ENCODE data around the gene NBPF11.
"Not testable (repeated sequence)": the region's sequence is repeated elsewhere in the genome, so short reads cannot be mapped to it uniquely, and the experiment has no call there.

The NBPF11 gene, protein sequence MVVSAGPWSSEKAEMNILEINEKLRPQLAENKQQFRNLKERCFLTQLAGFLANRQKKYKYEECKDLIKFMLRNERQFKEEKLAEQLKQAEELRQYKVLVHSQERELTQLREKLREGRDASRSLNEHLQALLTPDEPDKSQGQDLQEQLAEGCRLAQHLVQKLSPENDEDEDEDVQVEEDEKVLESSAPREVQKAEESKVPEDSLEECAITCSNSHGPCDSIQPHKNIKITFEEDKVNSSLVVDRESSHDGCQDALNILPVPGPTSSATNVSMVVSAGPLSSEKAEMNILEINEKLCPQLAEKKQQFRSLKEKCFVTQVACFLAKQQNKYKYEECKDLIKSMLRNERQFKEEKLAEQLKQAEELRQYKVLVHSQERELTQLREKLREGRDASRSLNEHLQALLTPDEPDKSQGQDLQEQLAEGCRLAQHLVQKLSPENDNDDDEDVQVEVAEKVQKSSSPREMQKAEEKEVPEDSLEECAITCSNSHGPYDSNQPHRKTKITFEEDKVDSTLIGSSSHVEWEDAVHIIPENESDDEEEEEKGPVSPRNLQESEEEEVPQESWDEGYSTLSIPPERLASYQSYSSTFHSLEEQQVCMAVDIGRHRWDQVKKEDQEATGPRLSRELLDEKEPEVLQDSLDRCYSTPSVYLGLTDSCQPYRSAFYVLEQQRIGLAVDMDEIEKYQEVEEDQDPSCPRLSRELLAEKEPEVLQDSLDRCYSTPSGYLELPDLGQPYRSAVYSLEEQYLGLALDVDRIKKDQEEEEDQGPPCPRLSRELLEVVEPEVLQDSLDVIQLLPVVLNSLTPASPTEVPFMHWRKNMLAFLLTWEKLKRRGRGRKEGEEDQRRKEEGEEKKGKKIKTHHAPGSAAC

DNA sequence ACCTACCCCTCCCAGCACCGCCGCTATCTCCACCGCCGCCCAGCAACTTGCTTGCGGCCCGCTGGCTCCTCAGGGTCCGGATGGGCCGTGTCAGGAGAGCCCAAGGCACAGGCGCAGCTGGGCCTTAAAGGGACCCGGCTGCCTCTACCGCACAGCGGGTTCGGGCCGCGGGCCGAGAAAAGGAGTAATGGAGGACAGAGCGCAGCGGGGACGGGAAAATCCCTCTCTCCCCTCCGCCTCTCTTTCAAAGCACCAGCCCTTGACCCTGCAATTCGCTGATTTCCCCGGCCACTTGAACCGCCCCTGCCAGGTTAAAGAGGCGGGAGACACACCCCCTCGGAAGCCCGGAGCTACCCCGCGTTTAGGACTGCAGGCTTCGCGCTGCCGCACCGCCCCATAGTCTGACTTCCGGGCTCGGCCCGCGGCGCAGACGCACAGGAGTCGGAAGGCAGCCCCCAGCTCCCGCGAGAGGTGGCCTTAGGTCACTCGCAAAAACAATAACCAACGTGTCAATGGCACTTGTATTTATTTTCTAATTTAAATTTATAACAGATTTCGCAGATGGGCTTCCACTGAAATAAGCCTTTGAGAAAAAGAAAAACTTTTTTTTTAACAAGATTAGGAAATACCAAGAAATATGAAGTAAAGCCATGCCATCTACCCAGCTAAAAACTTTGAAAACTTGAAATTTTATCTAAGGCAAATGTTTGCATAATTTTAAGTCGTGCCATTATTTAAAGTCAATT, at the start of gene NBPF11:
Gene NBPF11, minus strand, starts transcription at position 371 of the 746 bp plus-strand sequence. CDS start 25,278 bp downstream, outside the sequence.
- DNase-seq (ENCODE audit: low read depth): peak; percentile 69

DNA sequence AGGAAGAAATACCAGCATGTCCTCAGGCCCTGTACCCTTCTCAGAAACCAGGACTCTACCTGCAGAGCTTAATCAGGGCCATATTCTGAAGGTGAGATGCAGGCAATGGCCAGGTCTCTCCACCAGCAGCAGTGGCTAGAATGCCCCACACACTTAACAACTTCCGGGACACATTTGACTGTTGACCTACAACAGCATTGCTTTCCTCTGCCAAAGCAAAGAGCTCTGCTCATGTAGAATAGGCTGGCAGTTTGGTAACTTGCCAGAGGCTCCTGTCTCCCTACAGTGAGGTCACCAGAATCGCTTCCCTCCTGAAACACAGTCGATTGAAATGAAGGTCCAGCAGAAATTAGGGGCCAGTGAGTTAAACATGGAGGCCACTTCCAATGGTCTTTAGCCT, 45.3 kb upstream of the NBPF11 start:
- DNase-seq (ENCODE audit: low read depth): not testable (repeated sequence)

DNA sequence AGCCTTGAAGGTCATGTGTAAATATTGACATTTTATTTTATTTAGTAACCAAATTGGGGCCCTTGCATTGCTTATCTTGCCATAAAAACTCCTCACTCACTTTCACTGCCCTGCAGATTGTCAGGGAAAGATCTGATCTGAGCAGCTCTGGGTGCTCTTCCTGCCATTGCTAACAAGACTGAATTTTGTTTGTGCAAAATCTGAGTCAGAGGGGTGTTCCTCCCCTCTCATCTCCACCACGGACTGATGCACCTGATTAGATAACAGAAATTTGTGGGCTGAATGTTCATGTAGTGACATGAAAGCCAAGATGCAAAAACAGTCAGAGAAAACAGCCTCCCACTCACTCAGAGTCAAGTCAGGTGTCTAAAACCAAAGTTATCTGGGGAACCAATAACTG, 44.9 kb upstream of the NBPF11 start:
- DNase-seq (ENCODE audit: low read depth): not testable (repeated sequence)

DNA sequence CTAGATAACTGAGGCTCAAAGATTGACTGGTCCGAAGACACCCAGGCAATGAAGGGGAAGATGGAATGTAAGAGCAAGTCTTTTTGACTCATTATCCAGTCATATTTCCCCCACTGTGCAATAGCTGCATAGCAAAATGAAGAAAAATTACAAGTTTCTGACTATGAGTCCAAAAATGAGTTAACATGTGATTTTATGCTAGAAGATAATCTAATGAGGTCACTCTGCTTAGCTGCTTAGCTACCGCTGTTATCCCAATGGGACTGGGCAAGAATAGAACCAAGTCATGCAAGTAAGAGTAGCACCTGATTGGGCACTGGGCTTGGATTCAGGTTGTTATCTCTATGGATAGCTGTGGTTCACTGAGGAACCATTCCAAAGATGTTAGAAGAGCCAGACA, 43.0 kb upstream of the NBPF11 start:
- not testable (repeated sequence) for DNase-seq (ENCODE audit: low read depth)

DNA sequence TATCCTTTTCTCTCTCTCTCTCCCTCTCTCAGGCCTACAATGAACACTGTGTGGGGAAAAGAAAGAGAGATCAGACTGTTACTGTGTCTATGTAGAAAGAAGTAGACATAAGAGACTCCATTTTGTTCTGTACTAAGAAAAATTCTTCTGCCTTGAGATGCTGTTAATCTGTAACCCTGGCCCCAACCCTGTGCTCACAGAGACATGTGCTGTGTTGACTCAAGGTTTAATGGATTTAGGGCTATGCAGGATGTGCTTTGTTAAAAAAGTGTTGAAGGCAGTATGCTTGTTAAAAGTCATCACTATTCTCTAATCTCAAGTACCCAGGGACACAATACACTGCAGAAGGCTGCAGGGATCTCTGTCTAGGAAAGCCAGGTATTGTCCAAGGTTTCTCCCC, 36.7 kb upstream of the NBPF11 start:
- DNase-seq (ENCODE audit: low read depth): not testable (repeated sequence)

DNA sequence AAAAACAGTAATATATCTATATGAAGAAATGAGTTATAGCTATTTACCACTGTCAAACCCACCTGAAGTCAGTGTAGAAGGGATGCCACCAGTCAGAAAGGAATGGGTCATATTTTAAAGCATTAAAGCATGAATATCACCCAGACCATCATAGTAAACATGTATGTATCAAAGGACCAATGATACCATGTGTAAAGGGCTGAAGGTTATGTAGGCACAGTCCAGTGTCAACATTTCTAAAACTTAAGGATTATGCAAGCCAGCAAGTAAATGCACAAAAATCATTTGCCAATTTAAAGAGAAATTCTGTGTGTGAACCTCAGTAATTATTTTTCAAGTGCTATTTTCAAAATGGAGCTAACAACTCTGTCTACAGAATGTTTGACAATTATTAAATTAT, 26.6 kb upstream of the NBPF11 start:
- DNase-seq (ENCODE audit: low read depth): not testable (repeated sequence)

DNA sequence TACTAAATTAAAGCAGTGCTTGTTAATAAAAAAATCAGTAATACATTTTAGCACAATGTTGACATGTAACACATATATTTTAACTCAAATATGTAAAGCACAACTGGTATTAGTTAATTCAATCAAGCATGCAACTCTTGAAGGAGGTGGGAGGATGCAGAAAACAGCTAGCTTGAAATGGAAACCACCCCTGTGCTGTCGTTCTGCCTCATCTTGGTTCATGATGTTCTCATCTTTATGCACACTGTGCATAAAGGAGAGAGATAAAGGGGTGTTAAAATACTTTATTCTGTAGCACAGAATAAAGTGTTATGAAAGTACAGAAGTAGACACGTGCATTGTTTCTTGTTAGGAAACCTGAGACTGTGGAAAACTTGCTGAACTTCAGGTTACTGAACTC, 23.3 kb upstream of the NBPF11 start:
- not testable (repeated sequence) for DNase-seq (ENCODE audit: low read depth)

DNA sequence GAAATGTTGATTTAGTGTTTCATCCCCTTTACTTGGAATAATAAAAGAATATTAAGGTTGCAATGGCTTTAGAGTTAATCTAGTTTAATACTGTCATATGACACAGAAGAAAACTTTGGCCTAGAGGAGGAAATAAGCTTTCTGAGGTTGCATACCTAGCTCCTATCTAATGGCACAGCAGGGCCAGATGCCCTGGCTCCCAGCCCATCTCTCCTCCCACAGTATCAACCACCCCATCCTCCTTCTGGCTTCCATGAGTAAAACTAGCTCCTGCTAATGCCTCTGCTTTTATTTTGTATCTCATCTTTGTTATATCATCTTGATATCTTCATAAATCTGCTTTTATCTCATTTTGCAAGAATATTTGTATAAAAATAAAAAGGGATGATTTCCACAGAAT, 19.9 kb upstream of the NBPF11 start:
- not testable (repeated sequence) for DNase-seq (ENCODE audit: low read depth)

DNA sequence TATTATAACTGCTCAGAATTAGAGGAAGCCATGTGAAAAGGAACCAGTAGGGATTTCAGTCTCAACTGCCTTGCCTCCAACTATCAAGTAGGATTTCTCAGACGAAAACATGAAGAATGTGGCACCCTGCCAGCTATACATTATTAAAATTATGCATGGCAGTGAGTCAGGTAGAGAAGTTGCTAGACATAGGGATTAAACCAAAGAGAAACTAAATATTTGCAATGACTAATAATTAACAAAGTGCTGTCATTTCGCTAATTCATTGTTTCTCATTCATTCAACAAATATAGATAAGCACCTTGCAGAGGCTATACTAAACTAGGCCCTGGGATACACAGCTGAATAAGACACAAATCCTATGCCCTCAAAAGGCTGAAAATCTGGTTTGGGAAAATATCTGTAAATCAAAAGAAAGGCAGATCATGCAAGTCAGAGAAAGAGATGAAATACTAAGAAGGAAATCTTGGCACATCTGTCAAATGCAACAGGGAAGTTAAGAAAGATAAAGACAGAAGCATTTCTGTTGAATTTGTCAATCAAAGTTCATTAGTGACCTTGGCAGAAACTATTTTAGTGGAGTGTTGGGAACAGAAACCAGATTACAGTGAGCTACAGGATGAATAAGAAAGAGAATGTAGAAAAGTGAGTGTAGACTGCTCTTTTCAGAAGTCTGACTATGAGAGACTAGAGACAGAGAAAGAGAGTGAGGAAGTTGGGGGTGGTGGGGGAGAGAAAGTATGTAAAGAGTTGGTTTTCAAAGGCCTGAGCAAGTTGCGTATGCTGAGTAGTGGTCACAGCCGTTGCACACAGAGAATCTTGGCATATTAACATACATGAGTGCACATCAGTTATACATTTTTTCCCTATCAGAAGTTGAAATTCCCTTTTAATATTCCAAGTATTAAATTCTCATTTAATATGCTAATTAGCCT, 14.7 kb upstream of the NBPF11 start:
- no peak for DNase-seq (ENCODE audit: low read depth)

DNA sequence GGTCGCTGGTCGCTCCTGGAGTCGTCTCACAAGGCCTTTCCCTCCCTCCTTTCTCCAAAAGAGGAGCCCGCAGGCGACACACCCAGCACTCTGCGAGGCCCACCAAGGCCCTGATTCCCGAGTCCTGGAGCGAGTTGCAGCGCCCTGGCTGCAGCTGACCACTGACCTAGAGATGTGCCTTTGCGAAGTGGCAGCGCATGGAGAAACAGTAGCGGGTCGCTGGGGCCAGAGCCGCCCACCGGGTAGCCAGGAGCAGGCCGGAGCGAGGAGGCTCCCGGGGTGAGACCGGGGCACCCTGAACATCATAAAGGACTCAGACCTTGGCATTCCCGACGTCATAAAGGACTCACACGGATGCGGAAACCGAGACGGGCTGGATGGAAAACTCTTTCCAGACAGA, 10.3 kb upstream of the NBPF11 start:
- no peak for DNase-seq (ENCODE audit: low read depth)

DNA sequence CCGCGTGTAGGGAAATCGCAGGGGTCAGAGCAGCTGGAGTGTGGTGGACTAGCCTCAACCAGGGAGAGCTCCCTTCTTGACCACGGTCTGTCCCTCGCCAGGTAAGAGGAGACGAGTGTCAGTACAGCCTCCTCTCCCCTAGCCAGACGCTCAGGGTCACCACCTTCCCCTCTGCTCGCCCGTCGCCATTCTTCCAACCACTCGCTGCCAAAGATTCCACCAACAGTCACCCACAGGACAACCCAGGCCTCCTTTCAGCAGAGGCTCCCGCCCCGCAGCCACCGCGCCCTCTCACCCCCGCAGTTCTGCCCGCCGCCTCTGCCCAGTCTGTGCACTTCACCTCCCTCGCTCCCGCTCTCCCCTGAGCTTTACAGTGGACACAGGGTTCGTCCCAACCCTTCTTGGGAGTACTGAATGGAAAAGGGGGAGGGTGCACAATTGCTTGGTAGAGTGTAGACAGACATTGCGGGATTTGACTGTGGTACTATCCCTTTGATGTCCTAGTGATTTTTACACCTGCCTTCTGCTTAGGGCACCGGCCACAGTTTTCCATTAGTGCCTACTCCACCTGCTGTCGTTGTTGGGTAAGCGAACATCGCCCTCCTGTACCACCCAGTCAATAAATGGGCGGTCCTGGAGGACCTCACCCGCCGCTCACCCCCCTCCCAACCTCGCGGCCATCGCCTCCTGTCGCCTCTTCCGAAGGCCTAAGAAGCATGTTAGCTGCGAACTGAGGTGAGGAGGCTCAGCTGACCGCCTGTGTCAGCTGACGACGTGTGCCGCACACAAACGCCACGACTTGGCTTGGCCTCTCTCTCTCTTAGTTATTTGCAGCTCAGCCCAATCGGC, 9.2 kb upstream of the NBPF11 start:
- DNase-seq (ENCODE audit: low read depth): no peak

DNA sequence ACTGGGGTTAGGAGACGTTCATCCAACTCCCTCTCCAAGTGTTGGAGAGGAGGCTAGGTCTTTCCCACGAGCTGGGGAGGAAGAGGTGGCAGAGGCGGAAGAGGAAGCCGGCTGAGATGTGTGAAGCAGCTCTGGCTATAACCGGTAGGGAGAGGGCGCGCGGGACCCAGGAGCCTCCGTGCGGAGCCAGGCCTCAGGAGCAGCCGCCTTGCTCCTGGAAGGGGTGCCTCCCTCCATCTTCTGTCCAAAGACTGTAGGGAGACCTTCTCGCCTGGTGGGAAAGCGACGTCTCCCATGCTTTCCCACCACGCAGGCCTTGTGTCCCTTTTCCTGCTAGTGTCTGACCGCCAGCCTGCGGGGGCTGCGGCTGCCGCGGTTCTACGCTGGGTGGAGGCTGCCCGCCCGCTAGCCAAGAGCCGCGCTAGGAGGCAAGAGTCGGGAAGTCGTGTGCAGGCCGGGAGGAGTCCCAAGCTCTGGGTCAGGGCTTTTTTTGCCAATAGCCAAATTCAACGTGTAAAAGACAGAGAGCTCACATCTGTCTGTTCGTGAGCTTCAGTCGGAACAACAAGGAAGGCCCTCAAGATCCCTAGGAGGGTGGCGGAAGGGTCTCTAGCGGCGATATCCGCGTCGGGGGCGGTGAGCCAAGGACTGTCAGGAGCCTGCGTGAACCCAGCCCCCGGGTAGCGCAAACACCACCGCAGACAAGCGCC, 8.4 kb upstream of the NBPF11 start:
- no peak for DNase-seq (ENCODE audit: low read depth)

DNA sequence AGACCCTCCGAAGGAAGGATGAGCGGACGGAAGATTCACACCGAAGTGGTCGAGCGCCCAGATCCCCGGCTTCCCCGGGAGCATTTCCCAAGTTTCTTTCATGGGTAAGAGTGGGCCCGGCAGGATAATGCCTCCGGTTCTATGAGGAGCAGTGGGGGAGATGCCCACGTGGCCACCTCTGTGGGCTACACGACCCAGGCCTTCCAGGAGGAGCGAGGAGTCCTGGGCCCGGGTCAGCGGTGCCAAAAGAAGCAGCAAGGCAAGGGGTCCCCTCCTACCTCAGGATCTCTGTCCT, 7.9 kb upstream of the NBPF11 start:
- no peak for DNase-seq (ENCODE audit: low read depth)

DNA sequence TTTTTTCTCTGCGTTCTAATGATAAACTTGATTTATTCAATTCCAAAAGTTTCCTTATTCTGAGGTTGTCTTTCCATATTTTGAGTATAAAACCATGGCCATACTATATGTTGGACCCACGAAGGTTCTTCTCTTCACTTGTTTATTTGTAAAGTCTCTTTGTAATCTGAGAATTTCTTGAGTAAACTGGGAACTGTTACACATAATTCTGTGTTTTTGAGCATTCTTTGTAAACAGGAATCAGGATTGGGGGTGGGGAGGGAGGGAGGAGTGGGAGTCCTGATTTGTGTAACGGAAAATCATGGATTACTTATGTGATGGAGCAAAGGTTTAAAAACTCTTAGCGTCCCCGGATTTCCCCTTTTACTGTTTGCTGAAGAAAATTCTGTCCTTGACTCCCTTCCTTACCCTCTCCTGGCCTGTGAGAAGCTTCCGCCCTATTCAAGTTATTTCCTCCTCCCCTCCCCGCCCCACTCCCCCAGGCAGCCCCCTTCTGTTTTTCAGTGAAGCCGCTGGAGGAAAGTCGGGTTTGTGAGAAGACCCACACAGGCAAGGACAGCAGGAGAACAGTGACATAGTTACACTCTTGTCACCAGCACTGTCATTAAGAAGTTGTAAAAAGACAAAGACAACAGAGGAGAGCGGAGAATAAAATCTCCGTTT, 6.4 kb upstream of the NBPF11 start:
- DNase-seq (ENCODE audit: low read depth): no peak

DNA sequence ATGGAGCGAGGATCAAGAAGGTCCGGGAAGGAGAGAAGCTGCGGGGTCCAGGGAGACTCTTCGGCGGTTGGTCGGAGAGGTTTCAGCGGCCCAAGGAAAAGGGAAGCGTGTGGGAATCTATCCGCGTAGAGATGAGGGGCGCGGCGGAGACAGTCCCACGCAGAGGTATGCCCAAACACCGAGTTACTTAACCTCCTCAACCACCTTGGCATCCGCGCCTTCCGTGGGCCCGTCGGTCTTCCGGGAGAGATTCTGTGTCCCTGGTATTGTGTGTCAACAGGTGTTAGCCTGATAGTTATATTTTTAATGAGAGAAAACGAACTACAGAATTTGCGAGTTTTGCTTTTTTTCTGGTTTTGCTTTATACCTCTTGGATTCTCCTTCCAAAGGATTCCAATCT, 5.7 kb upstream of the NBPF11 start:
- not testable (repeated sequence) for DNase-seq (ENCODE audit: low read depth)

DNA sequence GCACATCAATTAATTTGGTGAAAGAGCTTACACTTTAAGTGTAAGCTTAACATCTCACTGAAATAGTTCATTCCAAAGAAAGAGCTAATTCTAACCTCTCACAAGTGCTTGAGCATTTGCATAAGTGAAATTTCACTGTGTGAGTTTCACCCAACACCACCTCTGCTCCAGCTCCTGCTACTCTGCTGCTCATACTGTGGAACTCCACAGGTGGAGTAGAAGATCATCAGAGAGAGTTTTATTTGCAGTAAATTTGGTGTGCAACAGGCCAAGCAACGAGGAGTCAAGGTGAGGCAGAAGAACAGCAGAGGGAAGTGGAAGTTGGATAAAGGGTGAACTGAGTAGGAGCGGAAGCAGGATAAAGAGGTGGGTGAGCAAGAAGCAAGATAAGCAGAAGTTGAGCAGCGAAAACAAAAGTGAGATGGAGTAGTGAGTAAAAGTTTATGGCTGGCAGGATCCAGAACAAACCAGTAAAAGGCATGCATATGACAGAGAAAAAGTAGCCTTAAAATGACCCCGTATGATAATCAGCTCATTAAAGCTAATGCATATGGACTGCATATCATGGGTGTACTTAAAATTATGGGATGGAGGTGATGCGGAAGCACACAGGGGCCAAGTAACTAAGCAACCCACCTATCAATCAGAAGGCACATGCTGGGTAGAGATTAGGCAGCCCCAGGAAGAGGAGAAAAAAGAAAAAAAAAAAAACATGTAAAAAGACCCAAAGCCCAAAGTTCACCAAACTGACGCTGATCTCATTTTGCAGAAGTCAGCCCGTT, 3.6 kb upstream of the NBPF11 start:
- DNase-seq (ENCODE audit: low read depth): not testable (repeated sequence)

DNA sequence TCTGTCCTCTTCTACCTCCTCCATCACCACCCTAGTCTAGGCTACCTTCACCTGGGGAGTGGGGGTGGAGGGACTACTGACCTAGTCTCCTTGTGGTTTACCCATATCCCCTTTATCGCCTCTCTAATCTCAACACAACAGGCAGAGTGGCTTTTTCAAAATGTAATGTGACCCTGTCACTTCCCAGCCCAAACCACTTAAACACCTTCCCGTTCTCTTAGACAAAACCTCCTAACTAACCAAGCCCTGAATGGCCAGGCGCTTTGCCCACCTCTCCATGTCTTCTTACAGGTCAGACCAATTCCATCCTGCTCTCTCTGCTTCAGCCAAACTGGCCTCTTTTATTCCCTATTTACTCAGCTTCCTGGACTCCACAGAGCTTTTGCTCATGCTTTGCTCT, 714 bp upstream of the NBPF11 start:
- DNase-seq (ENCODE audit: low read depth): not testable (repeated sequence)

DNA sequence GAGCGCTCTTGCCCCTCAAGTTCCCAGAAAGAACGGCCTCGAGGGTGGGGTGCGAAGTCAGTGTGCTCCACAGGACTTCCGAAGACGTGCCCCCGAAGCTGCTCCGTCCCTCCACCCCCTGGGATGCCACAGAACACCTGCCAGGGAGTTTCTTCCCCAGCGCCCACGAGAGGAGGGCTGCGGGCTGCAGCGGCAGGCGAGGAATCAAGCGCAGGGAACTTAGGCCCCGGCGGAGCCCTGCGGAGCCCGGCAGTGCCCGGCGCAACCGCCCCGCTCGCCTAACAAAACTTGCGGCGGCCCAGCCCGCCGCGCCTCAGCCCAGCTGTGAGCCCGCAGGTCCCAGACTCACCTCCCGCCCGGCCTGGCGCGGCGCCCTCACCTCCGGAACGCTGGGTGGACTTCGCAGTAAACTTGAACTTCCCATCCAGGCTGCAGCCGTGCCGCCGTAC, 686 bp downstream of the NBPF11 start:
- DNase-seq (ENCODE audit: low read depth): peak; percentile 9

All from activated T-cell treated with anti-CD3 and anti-CD28 coated beads for 1 hour (primary cell).